Esophagus (tissue), 2 donors: ENCODE results near the gene NPM1. TPM values are rescaled to one million over a fixed set of nuclear protein-coding genes. Genes with fewer than 3 reads are reported as not detected.
"Not testable (repeated sequence)": the region's sequence is repeated elsewhere in the genome, so short reads cannot be mapped to it uniquely, and the experiment has no call there.

Experiments
- H3K27ac ChIP-seq, 2 donors: one replicate each; pipeline ENCODE4 v1.5.1; 2013; ENCODE audit warnings: low read depth in 2 of 2, mild to moderate bottlenecking in 2 of 2, inconsistent platforms in 1 of 2, low read length in 1 of 2, moderate library complexity in 1 of 2
- H3K27me3 ChIP-seq, 2 donors: one replicate each; pipeline ENCODE4 v1.6.1; 2013; ENCODE audit warnings: low read length in 2 of 2, control low read depth in 1 of 2, mild to moderate bottlenecking in 1 of 2; ENCODE audit not compliant: insufficient read depth in 2 of 2, control insufficient read depth in 1 of 2
- H3K36me3 ChIP-seq, 2 donors: one replicate each; pipeline ENCODE4 v1.6.1; 2013; ENCODE audit warnings: low read length in 1 of 2; ENCODE audit not compliant: control insufficient read depth in 2 of 2, insufficient read depth in 2 of 2
- H3K4me1 ChIP-seq, 2 donors: one replicate each; pipeline ENCODE4 v1.6.1; 2013; ENCODE audit warnings: low read length in 1 of 2; ENCODE audit not compliant: control insufficient read depth in 2 of 2, insufficient read depth in 2 of 2
- H3K4me3 ChIP-seq, 2 donors: one replicate each; pipeline ENCODE4 v1.5.1; 2013; ENCODE audit warnings: low read length in 2 of 2, mild to moderate bottlenecking in 2 of 2, low read depth in 1 of 2, moderate library complexity in 1 of 2
- H3K9me3 ChIP-seq, 2 donors: one replicate each; pipeline ENCODE4 v1.6.1; 2013; ENCODE audit warnings: mild to moderate bottlenecking in 2 of 2, low read depth in 1 of 2, low read length in 1 of 2, moderate library complexity in 1 of 2; ENCODE audit not compliant: control insufficient read depth in 2 of 2, insufficient read depth in 1 of 2
- WGBS, 2 donors: extraction: QIAGEN DNeasy Blood & Tissue Kit; methylation state at CpG; one replicate each; pipeline ENCODE4 v1.1.7; 2013; 5-methylcytosine and 5-hydroxymethylcytosine counted together
- polyA plus RNA-seq, 2 donors: library from polyadenylated mRNA; stranded (reverse); fragments of 200-250 nt; gene quantifications; one replicate each; pipeline ENCODE4 v1.2.3, GENCODE V29; 2013
- donor health status: healthy with polysubstance abuse.
- donor health status: Bipolar disorder and iron deficiency.

NPM1 gene
- polyA plus RNA-seq, 2 donors = 800 to 2,525 TPM

DNA sequence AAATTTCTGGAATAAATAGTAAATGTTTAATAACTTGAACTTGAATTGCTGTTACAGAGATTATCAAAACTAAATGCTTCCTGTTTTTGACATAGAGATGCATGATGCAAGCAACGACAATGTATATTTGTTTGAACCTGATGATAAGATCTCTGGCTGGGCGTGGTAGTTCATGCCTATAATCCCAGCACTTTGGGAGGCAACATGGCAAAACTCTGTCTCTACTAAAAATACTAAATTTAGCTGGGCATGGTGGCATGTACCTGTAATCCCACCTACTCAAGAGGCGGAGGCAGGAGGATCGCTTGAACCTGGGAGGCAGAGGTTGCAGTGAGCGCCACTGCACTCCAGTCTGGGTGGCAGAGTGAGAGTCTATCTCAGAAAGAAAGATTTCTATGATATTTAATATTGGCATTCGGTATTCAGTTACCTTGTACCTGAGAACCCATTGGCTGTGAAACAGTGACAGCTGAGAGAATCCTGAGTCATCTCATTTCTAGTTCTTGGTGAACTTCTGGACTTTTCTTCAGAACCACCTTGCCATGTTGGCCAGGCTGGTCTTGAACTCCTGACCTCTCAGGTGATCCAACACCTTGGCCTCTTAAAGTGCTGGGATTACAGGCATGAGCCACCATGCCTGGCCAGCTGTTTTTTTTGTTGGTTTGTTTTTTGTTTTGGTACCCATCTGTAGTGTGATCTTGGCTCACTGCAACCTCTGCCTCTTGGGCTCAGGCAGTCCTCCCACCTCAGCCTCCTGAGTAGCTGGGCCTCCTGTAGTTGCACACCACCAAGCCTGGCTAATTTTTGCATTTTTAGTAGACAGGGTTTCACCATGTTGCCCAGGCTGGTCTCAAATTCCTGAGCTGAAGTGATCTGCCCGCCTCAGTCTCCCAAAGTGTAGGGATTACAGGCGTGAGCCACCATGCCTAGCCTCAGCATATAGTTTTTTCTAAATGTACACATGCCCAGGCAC, 21.8 kb downstream of the NPM1 start:
- 87 to 89% methylated on average over 8 of the region's 8 CpGs for WGBS, 2 donors
- Histone ChIP-seq H3K36me3 (peaks cover 0 to 6% of the 10 kb centered on the region in 2 donors), H3K9me3 (no peaks in the 10 kb centered on the region), H3K4me3 (no peak overlapping the region), H3K27me3 (no peaks in the 10 kb centered on the region), H3K27ac (no peak overlapping the region), H3K4me1 (no peaks in the 10 kb centered on the region)

DNA sequence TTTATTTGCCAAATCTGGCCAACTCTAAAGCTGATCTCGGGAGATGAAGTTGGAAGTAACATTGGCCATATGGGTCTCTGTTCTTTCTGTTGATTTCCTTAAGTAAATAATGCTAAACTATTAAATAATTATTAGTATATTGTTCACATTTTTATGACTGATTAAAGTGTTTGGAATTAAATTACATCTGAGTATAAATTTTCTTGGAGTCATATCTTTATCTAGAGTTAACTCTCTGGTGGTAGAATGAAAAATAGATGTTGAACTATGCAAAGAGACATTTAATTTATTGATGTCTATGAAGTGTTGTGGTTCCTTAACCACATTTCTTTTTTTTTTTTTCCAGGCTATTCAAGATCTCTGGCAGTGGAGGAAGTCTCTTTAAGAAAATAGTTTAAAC, 22.5 kb downstream of the NPM1 start:
- H3K4me3 ChIP-seq = no peak overlapping the region
- H3K27ac ChIP-seq = no peak overlapping the region
- peaks cover 0 to 6% of the 10 kb centered on the region in 2 donors for H3K36me3 ChIP-seq
- no peaks in the 10 kb centered on the region for H3K9me3 ChIP-seq
- H3K4me1 ChIP-seq = no peaks in the 10 kb centered on the region
- 0 to 36% methylated on average over 1 of the region's 1 CpG for WGBS, 2 donors
- H3K27me3 ChIP-seq = no peaks in the 10 kb centered on the region

GRCh38 chr5:171412186-171412585, 24.5 kb downstream of the NPM1 start:
- 91 to 92% methylated on average over 5 of the region's 5 CpGs for WGBS, 2 donors
- Histone ChIP-seq H3K27me3 (no peaks in the 10 kb centered on the region), H3K4me3 (no peak overlapping the region), H3K9me3 (no peaks in the 10 kb centered on the region), H3K4me1 (no peaks in the 10 kb centered on the region), H3K36me3 (peaks cover 0 to 6% of the 10 kb centered on the region in 2 donors), H3K27ac (no peak overlapping the region)

DNA sequence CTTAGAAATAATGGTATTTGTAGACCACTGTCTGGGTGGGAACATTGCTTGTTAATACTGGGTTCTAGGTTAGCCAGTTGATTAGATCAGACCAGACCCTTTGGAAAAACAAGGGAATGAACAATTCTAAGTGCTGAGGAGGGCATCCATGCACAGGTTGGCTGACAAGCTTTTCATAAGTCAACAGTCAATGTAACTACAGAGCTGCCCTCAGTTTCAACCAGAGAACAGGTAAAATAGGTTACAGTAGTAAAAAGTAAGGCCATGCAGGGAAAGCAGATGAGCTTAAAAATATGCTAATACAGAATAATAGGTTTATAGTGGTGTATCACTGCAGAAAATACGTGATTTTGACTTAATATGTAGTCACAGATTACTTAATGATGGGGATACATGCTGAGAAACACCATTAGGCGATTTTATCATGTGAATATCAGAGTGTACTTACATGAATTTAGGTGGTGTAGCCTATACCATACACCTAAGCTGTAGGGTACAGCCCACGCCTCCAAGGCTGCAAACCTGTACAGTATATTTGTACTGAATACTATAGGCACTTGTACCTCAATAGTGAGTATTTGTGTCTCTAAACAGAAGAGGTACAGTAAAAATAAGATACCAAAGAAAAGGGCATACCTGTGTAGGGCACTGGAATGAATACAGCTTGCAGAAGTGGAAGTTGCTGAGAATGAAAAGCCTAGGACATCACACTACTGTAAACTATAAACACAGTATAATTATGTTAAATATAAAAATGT, 25.7 kb downstream of the NPM1 start:
- Histone ChIP-seq H3K27ac (no peak overlapping the region), H3K4me1 (no peaks in the 10 kb centered on the region), H3K4me3 (no peak overlapping the region), H3K27me3 (no peaks in the 10 kb centered on the region), H3K9me3 (no peaks in the 10 kb centered on the region), H3K36me3 (peaks cover 0 to 6% of the 10 kb centered on the region in 2 donors)
- WGBS, 2 donors = 93% methylated on average over 3 of the region's 3 CpGs

DNA sequence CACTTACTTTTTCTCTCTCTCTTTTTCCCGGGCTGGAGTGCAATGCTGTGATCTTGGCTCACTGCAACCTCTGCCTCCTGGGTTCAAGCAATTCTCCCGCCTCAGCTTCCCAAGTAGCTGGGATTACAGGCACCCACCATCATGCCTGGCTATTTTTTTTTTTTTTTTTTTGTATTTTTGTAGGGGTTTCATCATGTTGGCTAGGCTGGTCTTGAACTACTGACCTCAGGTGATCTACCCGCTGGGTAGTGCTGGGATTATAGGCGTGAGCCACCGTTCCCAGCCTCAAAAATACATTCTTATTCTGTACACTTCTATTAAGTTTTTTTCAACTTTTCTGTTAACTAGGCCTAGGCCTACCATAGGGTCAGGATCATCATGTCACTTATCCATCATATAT, 26.3 kb downstream of the NPM1 start:
- WGBS, 2 donors = 87 to 88% methylated on average over 5 of the region's 5 CpGs
- H3K9me3 ChIP-seq, H3K36me3 ChIP-seq: not testable (repeated sequence)

GRCh38 chr5:171415115-171415730, 27.6 kb downstream of the NPM1 start:
- WGBS, 2 donors = 79 to 82% methylated on average over 9 of the region's 9 CpGs

More for the DNA sequence above, 26.3 kb downstream of the NPM1 start:
- H3K4me3 ChIP-seq, H3K27me3 ChIP-seq, H3K27ac ChIP-seq, H3K4me1 ChIP-seq: not testable (repeated sequence)

GRCh38 chr5:171416160-171417049, 28.8 kb downstream of the NPM1 start:
- H3K36me3 ChIP-seq = no peaks in the 10 kb centered on the region
- WGBS, 2 donors = 86 to 87% methylated on average over 11 of the region's 11 CpGs
- H3K9me3 ChIP-seq = no peaks in the 10 kb centered on the region
- H3K27me3 ChIP-seq = no peaks in the 10 kb centered on the region
- no peak overlapping the region for H3K27ac ChIP-seq
- no peak overlapping the region for H3K4me3 ChIP-seq
- H3K4me1 ChIP-seq = peaks cover 10 to 12% of the 10 kb centered on the region in 2 donors

More at GRCh38 chr5:171415115-171415730, 27.6 kb downstream of the NPM1 start:
- Histone ChIP-seq H3K36me3 (peaks cover 0 to 2% of the 10 kb centered on the region in 2 donors), H3K27ac (no peak overlapping the region), H3K4me1 (peaks cover 5 to 7% of the 10 kb centered on the region in 2 donors), H3K9me3 (no peaks in the 10 kb centered on the region), H3K4me3 (no peak overlapping the region), H3K27me3 (no peaks in the 10 kb centered on the region)

DNA sequence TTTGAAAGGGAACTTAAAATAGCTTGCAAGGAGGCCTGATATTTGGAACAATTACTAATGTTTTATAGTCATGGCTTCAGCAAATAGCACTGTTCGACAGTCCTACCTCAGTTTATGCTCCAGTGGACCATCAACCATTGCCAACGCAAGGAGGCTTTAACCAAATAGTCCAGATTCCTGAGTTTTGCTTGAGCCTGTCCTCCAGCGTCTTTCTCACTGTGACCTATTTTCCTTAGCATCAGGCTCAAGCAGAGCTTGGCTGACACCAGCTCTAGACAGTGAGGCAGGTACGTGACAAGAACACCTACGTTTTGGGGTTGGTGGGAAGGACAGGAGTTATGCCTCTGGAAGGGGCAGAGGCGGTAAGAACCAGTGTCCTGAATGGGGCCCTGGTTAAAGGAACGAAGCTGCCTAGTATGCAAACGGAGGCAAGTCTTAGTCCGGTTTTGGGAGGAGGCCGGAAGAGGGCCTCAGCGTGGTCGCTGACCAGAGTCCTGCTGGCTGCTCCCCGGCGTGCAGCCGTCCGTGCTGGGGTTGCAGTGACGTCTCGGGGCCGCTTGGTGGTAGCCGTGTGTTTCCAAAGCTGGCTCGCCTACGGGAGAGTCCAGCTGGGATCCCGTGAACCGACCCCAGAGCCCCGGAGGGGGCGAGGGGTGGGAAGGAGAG, 30.8 kb downstream of the NPM1 start:
- H3K4me1 ChIP-seq = peaks cover 10 to 12% of the 10 kb centered on the region in 2 donors
- no peaks in the 10 kb centered on the region for H3K9me3 ChIP-seq
- 11 to 13% methylated on average over 26 of the region's 26 CpGs for WGBS, 2 donors
- H3K27ac ChIP-seq = no peak overlapping the region
- no peaks in the 10 kb centered on the region for H3K27me3 ChIP-seq
- peak overlapping the region; percentile 31 to 45 for H3K4me3 ChIP-seq
- H3K36me3 ChIP-seq = no peaks in the 10 kb centered on the region
